Sigmoid colon (tissue), 7 donors: ENCODE measurements around the gene SSU72. TPM values are rescaled to one million over a fixed set of nuclear protein-coding genes. Genes with fewer than 3 reads are reported as not detected.

Experiments
- DNase-seq: peaks from one replicate; pipeline ENCODE4 v3.0.0-alpha.2; 2019
- H3K27ac ChIP-seq, 4 donors: fragments of 200-600 bp; sonication (generic); one replicate each; pipeline ENCODE4 v1.5.1; 2016 to 2019; ENCODE audit warnings: mild to moderate bottlenecking in 1 of 4
- H3K27me3 ChIP-seq, 3 donors: fragments of 200-600 bp; sonication (generic); one replicate each; pipeline ENCODE4 v1.5.1; 2019; ENCODE audit warnings: mild to moderate bottlenecking in 1 of 3
- H3K36me3 ChIP-seq, 4 donors: fragments of 200-600 bp; sonication (generic); one replicate each; pipeline ENCODE4 v1.5.1; 2016 to 2019
- H3K4me1 ChIP-seq, 4 donors: fragments of 200-600 bp; sonication (generic); one replicate each; pipeline ENCODE4 v1.5.1; 2017 to 2019
- H3K4me3 ChIP-seq, 4 donors: fragments of 200-600 bp; sonication (generic); one replicate each; pipeline ENCODE4 v1.5.1; 2017 to 2019; ENCODE audit warnings: mild to moderate bottlenecking in 2 of 4, moderate library complexity in 1 of 4
- H3K9me3 ChIP-seq, 4 donors: fragments of 200-600 bp in 3 of 4; sonication (generic) in 3 of 4; one replicate each; pipeline versions ENCODE4 v1.5.1 to v1.6.1; 2013 to 2019
- CTCF ChIP-seq, 4 experiments: fragments of 450-650 bp in 3 of 4; fragments of 200-600 bp in 1 of 4; IDR thresholded peaks; one replicate each; pipeline ENCODE4 v1.5.1; 2016 to 2019; ENCODE audit warnings: antibody characterized with exemption in 4 of 4, mild to moderate bottlenecking in 3 of 4, moderate library complexity in 2 of 4
- EP300 ChIP-seq, 4 donors: sonication (generic); formaldehyde crosslinking; IDR thresholded peaks; one replicate each; pipeline ENCODE4 v1.6.1; 2017; ENCODE audit warnings: antibody characterized with exemption in 4 of 4
- POLR2A ChIP-seq, 2 donors: fragments of 450-650 bp; IDR thresholded peaks; one replicate each; pipeline ENCODE4 v1.6.1; 2016; ENCODE audit warnings: antibody characterized with exemption in 2 of 2, mild to moderate bottlenecking in 2 of 2, moderate library complexity in 2 of 2
- POLR2AphosphoS5 ChIP-seq, 4 donors: sonication (generic); formaldehyde crosslinking; IDR thresholded peaks; one replicate each; pipeline ENCODE4 v1.6.1; 2017; ENCODE audit warnings: antibody characterized with exemption in 4 of 4
- WGBS, 2 donors: extraction: QIAGEN DNeasy Blood & Tissue Kit; methylation state at CpG; one replicate each; pipeline ENCODE4 v1.1.7; 2013; 5-methylcytosine and 5-hydroxymethylcytosine counted together
- intact Hi-C: fragments of 100-400 bp; cut with DNase I; formaldehyde crosslinking; loops from one replicate; pipeline ENCODE4 v1.15.1; 2023
- polyA plus RNA-seq, 3 donors: library from polyadenylated mRNA; stranded (reverse); fragments of 200-250 nt; gene quantifications; one replicate each; pipeline ENCODE4 v1.2.3, GENCODE V29; 2013
- total RNA-seq, 4 donors: library from RNA; depleted of rRNA; stranded (reverse); fragments of >200 nt; gene quantifications; one replicate each; pipeline ENCODE4 v1.1.0, GENCODE V29; 2016
- donor health status: healthy with polysubstance abuse.
- donor health status: Bipolar disorder and iron deficiency.
- donor health status: healthy.

SSU72 gene
- total and polyA plus RNA-seq, 7 donors = 98.9 to 165 (median 119) TPM

DNA sequence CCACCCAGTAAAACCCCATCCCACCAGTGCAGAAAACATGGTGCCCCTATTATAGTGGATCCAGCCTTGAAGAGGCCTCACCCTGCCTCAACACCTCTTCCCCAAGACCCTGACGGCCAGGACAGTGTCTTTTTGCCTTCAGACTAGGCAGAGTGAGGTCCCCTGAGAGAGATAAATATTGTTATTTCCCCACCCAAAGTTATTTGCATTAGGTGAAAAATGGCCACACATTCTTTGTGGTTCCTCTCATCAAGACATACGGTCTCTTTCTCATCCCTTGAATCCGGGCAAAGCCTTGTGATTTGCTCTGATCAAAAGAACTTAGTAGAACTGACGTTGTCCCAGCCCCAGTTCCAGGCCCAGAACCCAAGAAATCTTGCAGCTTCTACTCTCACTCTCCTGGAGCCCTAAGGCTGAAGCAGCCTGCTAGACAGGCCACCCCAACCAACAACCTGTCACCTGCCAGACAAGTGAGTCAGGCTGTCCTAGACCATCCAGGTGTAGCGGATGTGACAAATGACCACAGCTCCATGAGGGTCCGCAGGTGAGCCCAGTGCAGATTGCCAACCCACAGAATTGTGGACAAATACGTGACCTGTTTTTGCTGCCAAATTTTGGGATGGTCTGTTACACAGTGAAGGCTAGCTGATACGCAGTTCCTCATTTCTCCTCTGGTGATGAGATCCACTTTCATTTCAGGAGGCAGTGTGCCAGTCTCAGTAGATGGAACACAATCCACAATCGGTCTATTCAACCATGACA lies 8.1 kb upstream of the SSU72 start:
- intact Hi-C loops = no loop called here
- peaks cover 0 to 24% (median 6%) of the 10 kb centered on the region in 3 donors for H3K27me3 ChIP-seq
- WGBS, 2 donors = 75 to 79% methylated on average over 9 of the region's 9 CpGs

GRCh38 chr1:1578371-1578940 lies 3.8 kb upstream of the SSU72 start:
- Histone ChIP-seq H3K27me3 (peaks cover 0 to 4% (median 3%) of the 10 kb centered on the region in 3 donors), H3K36me3 (no peaks in the 10 kb centered on the region), H3K27ac (no peak overlapping the region), H3K9me3 (no peaks in the 10 kb centered on the region), H3K4me3 (no peak overlapping the region), H3K4me1 (peaks cover 0 to 12% (median 10%) of the 10 kb centered on the region in 4 donors)
- no peak for TF ChIP-seq POLR2AphosphoS5 (IDR thresholded peaks at IDR 0.05)
- TF ChIP-seq CTCF (IDR thresholded peaks at IDR 0.05) = no peak
- no peak for TF ChIP-seq EP300 (IDR thresholded peaks at IDR 0.05)
- no peak for TF ChIP-seq POLR2A (IDR thresholded peaks at IDR 0.05)
- no peak for DNase-seq
- WGBS, 2 donors = 88 to 90% methylated on average over 13 of the region's 13 CpGs
- intact Hi-C loops = no loop called here

More for the DNA sequence above, 8.1 kb upstream of the SSU72 start:
- DNase-seq = no peak
- Histone ChIP-seq H3K9me3 (no peaks in the 10 kb centered on the region), H3K36me3 (no peaks in the 10 kb centered on the region), H3K27ac (no peak overlapping the region), H3K4me3 (no peak overlapping the region), H3K4me1 (no peaks in the 10 kb centered on the region)
- TF ChIP-seq POLR2AphosphoS5 (IDR thresholded peaks at IDR 0.05) (no peak), POLR2A (IDR thresholded peaks at IDR 0.05) (no peak), CTCF (IDR thresholded peaks at IDR 0.05) (no peak), EP300 (IDR thresholded peaks at IDR 0.05) (no peak)

GRCh38 chr1:1577367-1578011 lies 2.8 kb upstream of the SSU72 start:
- DNase-seq = no peak
- WGBS, 2 donors = 14 to 49% methylated on average over 10 of the region's 10 CpGs
- intact Hi-C loops = no loop called here

More at GRCh38 chr1:1577367-1578011, 2.8 kb upstream of the SSU72 start:
- H3K4me1 ChIP-seq = peaks cover 0 to 22% (median 19%) of the 10 kb centered on the region in 4 donors
- peaks cover 0 to 4% (median 3%) of the 10 kb centered on the region in 3 donors for H3K27me3 ChIP-seq
- no peaks in the 10 kb centered on the region for H3K9me3 ChIP-seq
- H3K36me3 ChIP-seq = no peaks in the 10 kb centered on the region
- no peak overlapping the region for H3K4me3 ChIP-seq
- TF ChIP-seq POLR2A (IDR thresholded peaks at IDR 0.05) (no peak), POLR2AphosphoS5 (IDR thresholded peaks at IDR 0.05) (no peak), CTCF (IDR thresholded peaks at IDR 0.05) (no peak), EP300 (IDR thresholded peaks at IDR 0.05) (no peak)
- no peak overlapping the region for H3K27ac ChIP-seq
